Measurements from ENCODE around the gene SCN7A.

DNA sequence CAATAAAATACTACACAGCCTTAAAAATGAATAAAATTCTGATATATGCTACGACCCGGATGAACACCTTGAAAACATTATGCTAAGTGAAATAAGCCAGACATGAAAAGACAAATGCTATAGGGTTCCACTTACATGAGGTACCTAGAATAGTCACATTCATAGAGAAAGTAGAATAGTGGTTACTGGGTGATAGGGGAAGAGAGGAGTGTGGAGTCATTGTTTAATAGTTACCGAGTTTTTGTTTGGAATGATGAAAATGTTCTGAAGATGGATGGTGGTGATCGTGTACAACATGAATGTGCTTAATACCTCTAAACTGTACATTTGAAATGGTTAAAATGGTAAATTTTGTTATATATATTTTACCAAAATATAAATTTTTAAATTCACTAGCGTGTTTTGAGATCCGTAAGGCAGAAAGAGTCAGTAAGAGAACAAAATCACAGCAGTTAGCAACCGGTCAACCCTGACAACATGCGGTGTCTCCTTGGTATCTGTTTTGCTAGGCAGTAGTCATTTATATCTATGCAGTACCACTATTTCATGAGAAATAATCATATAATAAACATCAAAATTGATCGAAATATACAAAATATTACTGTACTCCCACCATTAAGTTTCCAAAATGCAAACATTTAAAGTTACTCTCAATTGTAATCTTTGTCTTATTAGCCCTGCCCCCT lies 129.4 kb downstream of the SCN7A start:
- TF ChIP-seq, protein P1, sequence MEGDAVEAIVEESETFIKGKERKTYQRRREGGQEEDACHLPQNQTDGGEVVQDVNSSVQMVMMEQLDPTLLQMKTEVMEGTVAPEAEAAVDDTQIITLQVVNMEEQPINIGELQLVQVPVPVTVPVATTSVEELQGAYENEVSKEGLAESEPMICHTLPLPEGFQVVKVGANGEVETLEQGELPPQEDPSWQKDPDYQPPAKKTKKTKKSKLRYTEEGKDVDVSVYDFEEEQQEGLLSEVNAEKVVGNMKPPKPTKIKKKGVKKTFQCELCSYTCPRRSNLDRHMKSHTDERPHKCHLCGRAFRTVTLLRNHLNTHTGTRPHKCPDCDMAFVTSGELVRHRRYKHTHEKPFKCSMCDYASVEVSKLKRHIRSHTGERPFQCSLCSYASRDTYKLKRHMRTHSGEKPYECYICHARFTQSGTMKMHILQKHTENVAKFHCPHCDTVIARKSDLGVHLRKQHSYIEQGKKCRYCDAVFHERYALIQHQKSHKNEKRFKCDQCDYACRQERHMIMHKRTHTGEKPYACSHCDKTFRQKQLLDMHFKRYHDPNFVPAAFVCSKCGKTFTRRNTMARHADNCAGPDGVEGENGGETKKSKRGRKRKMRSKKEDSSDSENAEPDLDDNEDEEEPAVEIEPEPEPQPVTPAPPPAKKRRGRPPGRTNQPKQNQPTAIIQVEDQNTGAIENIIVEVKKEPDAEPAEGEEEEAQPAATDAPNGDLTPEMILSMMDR (IDR thresholded peaks at IDR 0.05; ENCODE audit: insufficient read depth, low read depth, low read length): no peak
- no peak for TF ChIP-seq EZH2 (IDR thresholded peaks at IDR 0.05; ENCODE audit: insufficient read depth, low read length)
